GM12865 (cell line): ENCODE results near the gene PIGB.

Experiments used
- DNase-seq: peaks from one replicate; pipeline ENCODE4 v3.0.0; 2010; ENCODE audit warnings: low read depth
- H3K4me3 ChIP-seq: 2 replicates; pipeline ENCODE4 v1.5.1; 2011; ENCODE audit warnings: mild to moderate bottlenecking, low read depth, low read length, control low read depth
- CTCF ChIP-seq: IDR thresholded peaks from 2 replicates; pipeline ENCODE4 v1.5.1; 2011; ENCODE audit warnings: low read length, control low read depth, low read depth, inconsistent platforms; ENCODE audit not compliant: insufficient read depth; ENCODE audit errors: missing control alignments

Gene PIGB

DNA sequence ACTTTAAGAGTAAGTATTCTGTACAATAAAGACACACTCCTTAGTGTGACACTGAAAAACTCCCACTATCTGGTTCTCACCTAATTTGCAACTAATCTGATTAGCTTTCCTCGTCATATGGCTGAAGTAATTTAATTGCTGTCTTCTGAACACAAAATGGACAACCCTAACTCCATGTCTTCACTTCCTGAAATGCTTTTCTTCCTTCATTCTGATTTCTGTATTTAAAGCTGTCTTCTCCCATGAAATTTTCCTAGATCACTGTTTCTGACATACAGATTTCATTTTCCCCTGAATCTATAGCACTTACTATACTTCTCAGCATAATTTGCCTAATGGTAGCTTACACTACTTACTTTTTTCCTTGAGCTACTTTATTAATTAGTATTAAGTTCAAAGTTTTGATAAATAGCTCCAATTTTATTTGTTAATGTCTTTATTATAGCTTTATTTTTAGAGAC, 82.8 kb downstream of the PIGB start:
- DNase-seq = no peak
- no peak overlapping the region for H3K4me3 ChIP-seq
- TF ChIP-seq CTCF = no peak

DNA sequence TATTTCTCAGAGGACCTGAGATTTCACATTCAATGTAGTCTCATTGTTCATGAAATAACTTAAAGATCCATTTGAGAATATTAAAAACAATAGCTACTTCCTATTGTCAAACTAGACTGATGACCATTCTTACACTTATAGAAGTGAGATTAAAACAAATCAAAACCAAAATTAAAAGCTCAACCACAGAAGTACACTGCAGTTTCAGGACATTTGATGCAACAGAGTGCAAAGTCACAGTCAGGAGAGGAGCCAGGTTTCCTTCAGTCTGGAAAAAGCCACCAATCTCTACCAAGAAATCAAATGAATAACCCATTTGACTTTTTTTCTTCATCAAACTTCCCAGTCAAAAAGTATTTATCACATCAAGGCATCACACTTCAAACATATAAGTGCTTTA, 83.7 kb downstream of the PIGB start:
- no peak overlapping the region for H3K4me3 ChIP-seq
- TF ChIP-seq CTCF = no peak
- DNase-seq = peak; percentile 42

DNA sequence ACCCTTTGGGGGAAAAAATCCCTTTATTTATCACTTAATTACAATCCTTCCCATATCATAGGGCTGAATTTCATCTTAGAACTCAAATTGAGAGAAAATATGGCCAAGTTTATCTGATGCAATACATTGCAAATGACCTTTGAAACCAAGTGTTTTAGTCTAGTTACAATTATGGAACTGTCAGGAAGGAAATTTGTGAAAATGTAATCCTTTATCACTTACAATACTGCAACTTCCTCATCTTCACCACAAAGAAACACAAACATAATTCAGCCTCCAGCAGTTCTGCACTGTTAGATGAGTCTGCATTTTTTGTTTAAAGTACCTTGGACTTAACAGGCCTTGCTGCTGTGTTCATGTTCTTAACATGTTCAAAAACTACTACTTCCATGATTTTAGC, 84.5 kb downstream of the PIGB start:
- TF ChIP-seq CTCF = no peak
- DNase-seq = peak; percentile 57
- no peak overlapping the region; the same call in 1 of the 2 replicates for H3K4me3 ChIP-seq
